Tibial artery (tissue), 4 donors: ENCODE measurements around the gene IL23R.
"Not testable (repeated sequence)": the region's sequence is repeated elsewhere in the genome, so short reads cannot be mapped to it uniquely, and the experiment has no call there.

Experiments
- DNase-seq, 2 donors: peaks; one replicate each; pipeline ENCODE4 v3.0.0-alpha.2; 2019
- H3K27ac ChIP-seq, 2 donors: fragments of 200-600 bp; sonication (generic) in 1 of 2; 1 replicate in 1 of 2; 2 replicates in 1 of 2; pipeline ENCODE4 v1.5.1; 2018 to 2019; ENCODE audit warnings: mild to moderate bottlenecking in 1 of 2
- H3K27me3 ChIP-seq, 2 donors: fragments of 200-600 bp; sonication (generic) in 1 of 2; one replicate each; pipeline versions ENCODE4 v1.5.1 to v1.6.0; 2016 to 2019
- H3K36me3 ChIP-seq, 3 donors: fragments of 200-600 bp; sonication (generic) in 2 of 3; one replicate each; pipeline ENCODE4 v1.5.1; 2016 to 2019; ENCODE audit warnings: mild to moderate bottlenecking in 2 of 3
- H3K4me1 ChIP-seq, 4 donors: fragments of 200-600 bp; sonication (generic) in 2 of 4; 1 replicate in 3 of 4; 2 replicates in 1 of 4; pipeline ENCODE4 v1.5.1; 2016 to 2019
- H3K4me3 ChIP-seq, 2 donors: fragments of 200-600 bp; sonication (generic) in 1 of 2; 1 replicate in 1 of 2; 2 replicates in 1 of 2; pipeline ENCODE4 v1.5.1; 2018 to 2019; ENCODE audit warnings: mild to moderate bottlenecking in 2 of 2
- H3K9me3 ChIP-seq, 3 donors: fragments of 200-600 bp; sonication (generic) in 1 of 3; one replicate each; pipeline ENCODE4 v1.5.1; 2016 to 2019
- CTCF ChIP-seq, 2 experiments: fragments of 200-600 bp in 1 of 2; fragments of 450-650 bp in 1 of 2; IDR thresholded peaks; one replicate each; pipeline ENCODE4 v1.5.1; 2017 to 2019; ENCODE audit warnings: antibody characterized with exemption in 2 of 2, mild to moderate bottlenecking in 1 of 2, moderate library complexity in 1 of 2
- intact Hi-C: fragments of 100-400 bp; cut with DNase I; formaldehyde crosslinking; loops from one replicate; pipeline ENCODE4 v1.15.0; 2023; ENCODE audit warnings: low total_unique reads

The IL23R gene

GRCh38 chr1:67135354-67135753 lies 30.9 kb upstream of the IL23R start:
- DNase-seq = no peak
- intact Hi-C loops = loop anchor here (10.0 kb wide), 2 partner anchors 71 to 231 kb away; no protein-coding TSS in a partner anchor
- no peak overlapping the region for H3K4me3 ChIP-seq
- no peaks in the 10 kb centered on the region for H3K27me3 ChIP-seq
- no peak for TF ChIP-seq CTCF (IDR thresholded peaks at IDR 0.05)
- peaks cover 0 to 9% (median 5%) of the 10 kb centered on the region in 4 donors for H3K4me1 ChIP-seq
- H3K27ac ChIP-seq = no peak overlapping the region
- no peaks in the 10 kb centered on the region for H3K9me3 ChIP-seq
- H3K36me3 ChIP-seq = no peaks in the 10 kb centered on the region

- intact Hi-C loops = loop anchor here (10.0 kb wide), 2 partner anchors 73 to 233 kb away; no protein-coding TSS in a partner anchor
- H3K27ac ChIP-seq = no peak overlapping the region
- H3K4me3 ChIP-seq = no peak overlapping the region
- H3K9me3 ChIP-seq = no peaks in the 10 kb centered on the region
- H3K36me3 ChIP-seq = no peaks in the 10 kb centered on the region
- DNase-seq = no peak
- H3K27me3 ChIP-seq = no peaks in the 10 kb centered on the region
- no peak for TF ChIP-seq CTCF (IDR thresholded peaks at IDR 0.05)
- peaks cover 0 to 9% (median 5%) of the 10 kb centered on the region in 4 donors for H3K4me1 ChIP-seq
These were observed 28.9 kb upstream of the IL23R start for GRCh38 chr1:67137307-67137753.

GRCh38 chr1:67138813-67139499 lies 27.3 kb upstream of the IL23R start:
- no peak for TF ChIP-seq CTCF (IDR thresholded peaks at IDR 0.05)
- no peak overlapping the region for H3K27ac ChIP-seq
- no peak overlapping the region for H3K4me3 ChIP-seq
- intact Hi-C loops = loop anchor here (10.0 kb wide), 2 partner anchors 74 to 234 kb away; no protein-coding TSS in a partner anchor
- DNase-seq = no peak
- no peaks in the 10 kb centered on the region for H3K27me3 ChIP-seq
- H3K9me3 ChIP-seq = no peaks in the 10 kb centered on the region
- peaks cover 0 to 9% (median 5%) of the 10 kb centered on the region in 4 donors for H3K4me1 ChIP-seq
- no peaks in the 10 kb centered on the region for H3K36me3 ChIP-seq

GRCh38 chr1:67140460-67140859 lies 25.8 kb upstream of the IL23R start:
- no peak overlapping the region for H3K4me3 ChIP-seq
- DNase-seq = no peak
- intact Hi-C loops = loop anchor here (10.0 kb wide), 1 partner anchor 376 kb away; no protein-coding TSS in a partner anchor
- H3K27me3 ChIP-seq = no peaks in the 10 kb centered on the region
- H3K36me3 ChIP-seq = no peaks in the 10 kb centered on the region
- H3K27ac ChIP-seq = no peak overlapping the region
- TF ChIP-seq CTCF (IDR thresholded peaks at IDR 0.05) = no peak
- H3K9me3 ChIP-seq = no peaks in the 10 kb centered on the region
- H3K4me1 ChIP-seq = no peaks in the 10 kb centered on the region

GRCh38 chr1:67141832-67142231 lies 24.4 kb upstream of the IL23R start:
- H3K36me3 ChIP-seq, DNase-seq, H3K9me3 ChIP-seq, H3K4me1 ChIP-seq, H3K4me3 ChIP-seq, H3K27me3 ChIP-seq, H3K27ac ChIP-seq: not testable (repeated sequence)
- intact Hi-C loops = loop anchor here (10.0 kb wide), 1 partner anchor 377 kb away; no protein-coding TSS in a partner anchor

GRCh38 chr1:67142931-67143330 lies 23.3 kb upstream of the IL23R start:
- no peak for DNase-seq
- intact Hi-C loops = loop anchor here (10.0 kb wide), 1 partner anchor 378 kb away; no protein-coding TSS in a partner anchor
- H3K4me1 ChIP-seq = no peaks in the 10 kb centered on the region

More at GRCh38 chr1:67142931-67143330, 23.3 kb upstream of the IL23R start:
- H3K4me3 ChIP-seq = no peak overlapping the region
- TF ChIP-seq CTCF (IDR thresholded peaks at IDR 0.05) = no peak
- no peaks in the 10 kb centered on the region for H3K27me3 ChIP-seq
- H3K27ac ChIP-seq = no peak overlapping the region
- no peaks in the 10 kb centered on the region for H3K36me3 ChIP-seq
- no peaks in the 10 kb centered on the region for H3K9me3 ChIP-seq
